ENCODE results near the gene MYADML2.

GRCh38 chr17:81931189-81931556 lies 15.9 kb downstream of the MYADML2 start:
- no peak for TF ChIP-seq POLR2AphosphoS5 (IDR thresholded peaks at IDR 0.05; ENCODE audit: low read depth, low read length)
- TF ChIP-seq REST (IDR thresholded peaks at IDR 0.05; ENCODE audit: insufficient read depth in 1 of 2, low read depth in 2 of 2, low read length in 2 of 2): no peak
- TF ChIP-seq TAF1 (IDR thresholded peaks at IDR 0.05; ENCODE audit: borderline replicate concordance, insufficient read depth, low read length): no peak

All from PFSK-1 (cell line).